ENCODE measurements around the gene STK35.

Gene STK35

DNA sequence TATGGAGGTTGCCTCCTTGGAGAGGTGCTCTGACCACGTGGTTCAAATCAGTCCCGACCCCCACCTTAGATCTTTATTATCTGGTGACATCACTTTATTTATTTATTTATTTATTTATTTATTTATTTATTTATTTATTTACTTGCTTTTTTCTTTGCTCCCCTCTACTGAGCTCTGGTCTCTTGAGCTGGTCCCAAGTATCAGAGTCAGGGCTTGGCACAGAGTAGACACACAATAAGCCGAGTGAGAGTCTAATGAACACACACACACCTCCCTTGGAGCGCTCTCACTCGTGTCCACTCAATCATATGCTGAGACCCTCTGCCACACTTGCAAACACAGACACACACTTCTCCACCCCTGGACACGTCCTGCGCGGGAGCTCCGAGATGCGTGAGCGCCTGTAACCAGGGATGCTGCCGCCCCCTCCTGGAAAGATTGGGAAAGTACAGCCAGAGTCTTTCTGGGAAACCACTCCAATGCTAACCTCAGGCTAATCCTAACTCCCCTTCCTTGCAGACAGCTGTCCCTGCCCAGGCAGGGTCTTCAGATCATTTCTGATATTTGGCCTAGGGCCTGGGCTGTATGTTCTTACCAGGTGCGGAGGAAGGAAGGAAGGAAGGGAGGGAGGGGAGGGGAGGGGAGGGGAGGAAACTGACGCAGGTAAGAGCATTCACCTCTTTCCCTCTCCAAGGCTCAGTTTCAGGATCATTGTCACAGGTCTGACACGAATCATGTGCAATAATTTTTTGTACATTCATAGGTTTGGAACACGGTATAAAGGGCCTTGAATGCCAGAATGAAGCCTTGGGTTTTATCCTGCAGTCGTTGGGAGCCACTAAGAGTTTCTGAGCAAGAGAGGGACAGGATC, 70.9 kb downstream of the STK35 start:
- no peak overlapping the region for H3K4me3 ChIP-seq (ENCODE audit: low read depth in 1 of 2, low read length in 1 of 2)
- peaks cover 22% of the 10 kb centered on the region for H3K27me3 ChIP-seq
- no peaks in the 10 kb centered on the region for H3K36me3 ChIP-seq
- peak; percentile 86 for TF ChIP-seq CTCF (IDR thresholded peaks at IDR 0.05)
- H3K4me1 ChIP-seq (ENCODE audit: control insufficient read depth in 1 of 2, insufficient read depth in 1 of 2, low read depth in 1 of 2, low read length in 1 of 2) = peaks cover 7 to 11% of the 10 kb centered on the region in 2 experiments
- H3K27ac ChIP-seq = no peak overlapping the region
- no peaks in the 10 kb centered on the region for H3K9me3 ChIP-seq

GRCh38 chr20:2173186-2173585, 71.6 kb downstream of the STK35 start:
- Histone ChIP-seq H3K4me3 (ENCODE audit: low read depth in 1 of 2, low read length in 1 of 2) (no peak overlapping the region), H3K27me3 (peaks cover 27% of the 10 kb centered on the region)

DNA sequence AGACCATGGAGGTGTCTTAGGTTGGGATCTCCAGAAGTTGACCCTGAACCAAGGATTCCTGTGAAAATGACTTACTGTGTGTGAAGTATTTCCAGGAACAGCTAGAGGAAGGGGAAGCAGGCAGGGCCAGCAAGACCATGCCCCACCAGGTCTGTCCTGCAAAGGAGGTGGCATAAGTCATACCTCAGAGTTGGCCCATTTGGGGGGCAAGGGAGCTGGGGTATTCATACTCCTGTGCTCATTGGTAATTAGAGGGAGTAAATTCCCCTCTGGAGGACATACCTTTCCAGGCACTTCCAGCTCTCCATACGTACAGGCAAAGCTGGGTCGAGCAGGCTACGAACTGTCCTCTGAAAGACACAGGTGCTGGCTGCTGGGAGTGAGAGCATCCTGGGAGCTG, 72.4 kb downstream of the STK35 start:
- no peak for TF ChIP-seq CTCF (IDR thresholded peaks at IDR 0.05)
- no peak overlapping the region for H3K27ac ChIP-seq
- H3K36me3 ChIP-seq = no peaks in the 10 kb centered on the region
- H3K4me3 ChIP-seq (ENCODE audit: low read depth in 1 of 2, low read length in 1 of 2) = no peak overlapping the region
- H3K4me1 ChIP-seq (ENCODE audit: control insufficient read depth in 1 of 2, insufficient read depth in 1 of 2, low read depth in 1 of 2, low read length in 1 of 2) = peaks cover 7 to 11% of the 10 kb centered on the region in 2 experiments
- H3K27me3 ChIP-seq = peaks cover 36% of the 10 kb centered on the region
- H3K9me3 ChIP-seq = no peaks in the 10 kb centered on the region

More at GRCh38 chr20:2173186-2173585, 71.6 kb downstream of the STK35 start:
- Histone ChIP-seq H3K4me1 (ENCODE audit: control insufficient read depth in 1 of 2, insufficient read depth in 1 of 2, low read depth in 1 of 2, low read length in 1 of 2) (peaks cover 7 to 11% of the 10 kb centered on the region in 2 experiments), H3K9me3 (no peaks in the 10 kb centered on the region), H3K27ac (no peak overlapping the region), H3K36me3 (no peaks in the 10 kb centered on the region)
- no peak for TF ChIP-seq CTCF (IDR thresholded peaks at IDR 0.05)

- H3K9me3 ChIP-seq = no peaks in the 10 kb centered on the region
- H3K27ac ChIP-seq = no peak overlapping the region
- no peak for TF ChIP-seq CTCF (IDR thresholded peaks at IDR 0.05)
- no peaks in the 10 kb centered on the region for H3K36me3 ChIP-seq
- H3K4me1 ChIP-seq (ENCODE audit: control insufficient read depth in 1 of 2, insufficient read depth in 1 of 2, low read depth in 1 of 2, low read length in 1 of 2) = peaks cover 19 to 22% of the 10 kb centered on the region in 2 experiments
- H3K27me3 ChIP-seq = peaks cover 37% of the 10 kb centered on the region
- H3K4me3 ChIP-seq (ENCODE audit: low read depth in 1 of 2, low read length in 1 of 2) = no peak overlapping the region
Observed at GRCh38 chr20:2176946-2177345, 75.3 kb downstream of the STK35 start.

DNA sequence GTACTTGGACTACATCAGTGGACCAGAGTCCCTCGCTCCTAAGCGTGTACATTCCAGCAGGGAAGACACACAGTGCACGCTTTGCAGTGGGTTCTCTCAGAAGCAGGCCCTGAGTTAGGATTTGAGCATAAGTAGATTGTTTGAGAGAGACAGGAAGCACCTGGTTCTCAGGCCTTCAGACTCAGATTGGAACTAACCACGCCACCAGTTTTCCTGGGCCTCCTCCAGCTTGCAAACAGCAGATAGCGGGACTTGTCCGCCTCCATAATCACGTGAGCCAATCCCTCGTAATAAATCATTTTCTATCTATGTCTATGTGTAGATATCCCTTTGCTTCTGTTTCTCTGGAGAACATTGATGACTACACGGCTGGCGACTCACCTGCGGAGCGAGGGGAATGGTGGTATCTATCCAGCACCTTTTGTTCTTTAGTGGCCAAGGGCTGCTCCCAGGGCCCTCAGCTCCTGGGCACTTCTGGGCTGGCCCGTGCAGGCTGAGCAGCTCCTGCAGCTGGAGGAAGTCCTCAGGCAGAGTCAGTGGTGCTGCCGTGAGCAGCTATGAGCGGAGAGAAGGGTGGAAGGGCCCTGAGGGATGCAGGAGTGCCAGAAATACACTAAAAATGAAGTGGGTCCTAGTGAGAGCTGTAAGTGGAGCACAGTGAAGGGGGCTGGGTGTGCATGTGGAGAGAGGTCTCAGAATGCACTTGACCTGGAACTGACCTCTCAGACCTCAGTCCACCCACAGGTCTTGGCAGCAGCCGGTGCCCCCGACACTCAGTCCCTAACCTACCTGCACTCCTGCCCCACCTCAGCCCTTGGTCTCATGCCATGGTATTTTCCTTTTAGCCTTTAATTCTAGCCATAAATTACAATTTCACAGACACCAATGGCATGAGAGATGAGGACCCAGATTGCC, 76.9 kb downstream of the STK35 start:
- Histone ChIP-seq H3K4me3 (ENCODE audit: low read depth in 1 of 2, low read length in 1 of 2) (no peak overlapping the region), H3K27me3 (peaks cover 32% of the 10 kb centered on the region), H3K4me1 (ENCODE audit: control insufficient read depth in 1 of 2, insufficient read depth in 1 of 2, low read depth in 1 of 2, low read length in 1 of 2) (peaks cover 13 to 15% of the 10 kb centered on the region in 2 experiments), H3K9me3 (no peaks in the 10 kb centered on the region), H3K36me3 (no peaks in the 10 kb centered on the region), H3K27ac (no peak overlapping the region)
- no peak for TF ChIP-seq CTCF (IDR thresholded peaks at IDR 0.05)
